Natural killer cell (primary cell): ENCODE results near the gene SLC6A8. TPM values are rescaled to one million over a fixed set of nuclear protein-coding genes. Genes with fewer than 3 reads are reported as not detected.

Experiments used
- ATAC-seq, 3 donors: fragments of 150-1000 bp in 2 of 3; fragments of 200-7000 bp in 1 of 3; cut with Tn5 transposase; 1 replicate in 1 of 3; 2 replicates in 2 of 3; pipeline ENCODE4 v1.10.0; 2021; ENCODE audit warnings: mild to moderate bottlenecking in 2 of 3, moderate library complexity in 2 of 3
- DNase-seq, 2 donors: peaks; one replicate each; pipeline versions ENCODE4 v3.0.0 to v3.0.0-alpha.2; 2013 to 2021; ENCODE audit warnings: mixed read lengths in 1 of 2
- H3K27ac ChIP-seq: one replicate; pipeline ENCODE4 v1.5.1; 2013; ENCODE audit warnings: mild to moderate bottlenecking, low read length
- H3K27me3 ChIP-seq: one replicate; pipeline ENCODE4 v1.6.1; 2013; ENCODE audit warnings: low read length; ENCODE audit not compliant: control insufficient read depth, insufficient read depth
- H3K36me3 ChIP-seq: one replicate; pipeline ENCODE4 v1.6.1; 2013; ENCODE audit warnings: low read length; ENCODE audit not compliant: control insufficient read depth, insufficient read depth
- H3K4me1 ChIP-seq: one replicate; pipeline ENCODE4 v1.6.1; 2013; ENCODE audit warnings: low read length; ENCODE audit not compliant: control insufficient read depth, insufficient read depth
- H3K4me3 ChIP-seq: one replicate; pipeline ENCODE4 v1.5.1; 2013; ENCODE audit warnings: low read length
- H3K9me3 ChIP-seq: one replicate; pipeline ENCODE4 v1.6.1; 2013; ENCODE audit warnings: low read length; ENCODE audit not compliant: control insufficient read depth, insufficient read depth
- H3K27ac Mint-ChIP-seq, 2 donors: one replicate each; pipeline ENCODE4 v1.8.0; 2022; ENCODE audit warnings: mild to moderate bottlenecking in 2 of 2, mixed read lengths in 2 of 2, moderate library complexity in 1 of 2
- H3K27me3 Mint-ChIP-seq, 2 donors: one replicate each; pipeline ENCODE4 v1.8.0; 2022; ENCODE audit warnings: low read depth in 2 of 2, mixed read lengths in 2 of 2
- H3K36me3 Mint-ChIP-seq: one replicate; pipeline ENCODE4 v1.8.0; 2022; ENCODE audit warnings: mixed read lengths
- H3K4me1 Mint-ChIP-seq, 2 donors: one replicate each; pipeline ENCODE4 v1.8.0; 2022; ENCODE audit warnings: mixed read lengths in 2 of 2
- H3K4me3 Mint-ChIP-seq: one replicate; pipeline ENCODE4 v1.8.0; 2022; ENCODE audit warnings: mild to moderate bottlenecking, moderate library complexity, mixed read lengths
- H3K9me3 Mint-ChIP-seq, 2 donors: one replicate each; pipeline ENCODE4 v1.8.0; 2022; ENCODE audit warnings: mixed read lengths in 2 of 2
- WGBS: methylation state at CpG from one replicate; pipeline ENCODE4 v1.1.7; 2013; ENCODE audit warnings: missing lambda C conversion rate; ENCODE audit not compliant: insufficient coverage; 5-methylcytosine and 5-hydroxymethylcytosine counted together
- intact Hi-C: fragments of 100-400 bp; cut with micrococcal nuclease; formaldehyde crosslinking; loops from one replicate; pipeline ENCODE4 v1.14.2; 2022
- total RNA-seq, 4 donors: library from RNA; stranded (reverse); fragments of 120-200 nt in 1 of 4; gene quantifications; one replicate each; pipeline versions ENCODE4 v1.2.3 to v1.2.4, GENCODE V29; 2013 to 2022
- TF ChIP-seq, protein P1 (sequence below): fragments of 200-600 bp; IDR thresholded peaks from one replicate; pipeline ENCODE4 v1.8.0; 2022; ENCODE audit warnings: antibody characterized with exemption

The SLC6A8 gene
- total RNA-seq, 3 donors from 2014 or later (not counting 1 experiment from before 2014, with no cell fraction given) = 0.77 to 2.5 (median 1.4) TPM

DNA sequence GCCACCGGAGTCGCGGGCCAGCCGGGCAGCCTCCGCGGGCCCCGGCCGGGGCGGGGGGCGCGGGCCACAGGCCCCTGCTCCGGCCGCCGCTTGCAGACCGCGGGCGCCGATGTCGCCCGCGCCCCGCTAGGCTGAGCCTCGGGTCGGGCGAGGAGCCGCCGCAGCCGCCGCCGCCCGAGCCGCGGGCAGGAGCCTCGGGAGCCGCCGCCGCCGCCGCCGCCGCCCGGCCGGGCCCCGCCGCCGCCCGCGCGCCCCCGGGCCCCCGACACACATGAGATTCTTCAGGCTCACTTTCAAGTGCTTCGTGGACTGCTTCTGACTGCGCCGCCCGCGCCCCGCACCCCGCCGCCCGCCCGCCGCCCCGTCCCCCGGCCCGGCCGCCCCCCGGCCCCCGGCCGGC is 345 bp downstream of the SLC6A8 start:
- TF ChIP-seq, protein P1, sequence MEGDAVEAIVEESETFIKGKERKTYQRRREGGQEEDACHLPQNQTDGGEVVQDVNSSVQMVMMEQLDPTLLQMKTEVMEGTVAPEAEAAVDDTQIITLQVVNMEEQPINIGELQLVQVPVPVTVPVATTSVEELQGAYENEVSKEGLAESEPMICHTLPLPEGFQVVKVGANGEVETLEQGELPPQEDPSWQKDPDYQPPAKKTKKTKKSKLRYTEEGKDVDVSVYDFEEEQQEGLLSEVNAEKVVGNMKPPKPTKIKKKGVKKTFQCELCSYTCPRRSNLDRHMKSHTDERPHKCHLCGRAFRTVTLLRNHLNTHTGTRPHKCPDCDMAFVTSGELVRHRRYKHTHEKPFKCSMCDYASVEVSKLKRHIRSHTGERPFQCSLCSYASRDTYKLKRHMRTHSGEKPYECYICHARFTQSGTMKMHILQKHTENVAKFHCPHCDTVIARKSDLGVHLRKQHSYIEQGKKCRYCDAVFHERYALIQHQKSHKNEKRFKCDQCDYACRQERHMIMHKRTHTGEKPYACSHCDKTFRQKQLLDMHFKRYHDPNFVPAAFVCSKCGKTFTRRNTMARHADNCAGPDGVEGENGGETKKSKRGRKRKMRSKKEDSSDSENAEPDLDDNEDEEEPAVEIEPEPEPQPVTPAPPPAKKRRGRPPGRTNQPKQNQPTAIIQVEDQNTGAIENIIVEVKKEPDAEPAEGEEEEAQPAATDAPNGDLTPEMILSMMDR = no peak
- Histone ChIP-seq H3K4me3 (no peak overlapping the region), H3K27ac (no peak overlapping the region), H3K27me3 (no peaks in the 10 kb centered on the region), H3K9me3 (no peaks in the 10 kb centered on the region), H3K36me3 (no peaks in the 10 kb centered on the region), H3K4me1 (peaks cover 7% of the 10 kb centered on the region)
- DNase-seq (no peak), ATAC-seq (peak in 1 of 3 donors; percentile 31)
- Mint-ChIP-seq H3K27ac (no peak overlapping the region), H3K9me3 (no peaks in the 10 kb centered on the region), H3K4me1 (no peaks in the 10 kb centered on the region), H3K27me3 (peaks cover 0 to 11% of the 10 kb centered on the region in 2 donors), H3K4me3 (no peak overlapping the region), H3K36me3 (no peaks in the 10 kb centered on the region)
- intact Hi-C loops = no loop called here
- WGBS = under 1% methylated on average over 55 of the region's 69 CpGs

DNA sequence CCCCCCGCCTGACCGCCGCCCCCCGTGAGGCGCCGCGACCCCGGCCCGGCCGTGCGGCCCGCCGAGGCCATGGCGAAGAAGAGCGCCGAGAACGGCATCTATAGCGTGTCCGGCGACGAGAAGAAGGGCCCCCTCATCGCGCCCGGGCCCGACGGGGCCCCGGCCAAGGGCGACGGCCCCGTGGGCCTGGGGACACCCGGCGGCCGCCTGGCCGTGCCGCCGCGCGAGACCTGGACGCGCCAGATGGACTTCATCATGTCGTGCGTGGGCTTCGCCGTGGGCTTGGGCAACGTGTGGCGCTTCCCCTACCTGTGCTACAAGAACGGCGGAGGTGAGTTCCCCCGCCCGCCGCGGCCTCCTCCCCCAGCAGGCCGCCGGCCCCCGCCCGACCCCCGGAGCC is 780 bp downstream of the SLC6A8 start:
- no peaks in the 10 kb centered on the region for H3K36me3 Mint-ChIP-seq
- H3K4me1 Mint-ChIP-seq = no peaks in the 10 kb centered on the region
- no peaks in the 10 kb centered on the region for H3K9me3 Mint-ChIP-seq
- intact Hi-C loops = no loop called here
- H3K27me3 Mint-ChIP-seq = peaks cover 0 to 11% of the 10 kb centered on the region in 2 donors
- H3K27me3 ChIP-seq = no peaks in the 10 kb centered on the region
- no peak overlapping the region for H3K4me3 Mint-ChIP-seq
- no peak for DNase-seq
- peak in 1 of 3 donors; percentile 6 for ATAC-seq
- no peak overlapping the region for H3K4me3 ChIP-seq
- TF ChIP-seq, protein P1 = no peak
- H3K36me3 ChIP-seq = no peaks in the 10 kb centered on the region
- 2% methylated on average over 54 of the region's 57 CpGs for WGBS
- H3K27ac ChIP-seq = no peak overlapping the region
- no peak overlapping the region for H3K27ac Mint-ChIP-seq
- H3K9me3 ChIP-seq = no peaks in the 10 kb centered on the region
- peaks cover 7% of the 10 kb centered on the region for H3K4me1 ChIP-seq

DNA sequence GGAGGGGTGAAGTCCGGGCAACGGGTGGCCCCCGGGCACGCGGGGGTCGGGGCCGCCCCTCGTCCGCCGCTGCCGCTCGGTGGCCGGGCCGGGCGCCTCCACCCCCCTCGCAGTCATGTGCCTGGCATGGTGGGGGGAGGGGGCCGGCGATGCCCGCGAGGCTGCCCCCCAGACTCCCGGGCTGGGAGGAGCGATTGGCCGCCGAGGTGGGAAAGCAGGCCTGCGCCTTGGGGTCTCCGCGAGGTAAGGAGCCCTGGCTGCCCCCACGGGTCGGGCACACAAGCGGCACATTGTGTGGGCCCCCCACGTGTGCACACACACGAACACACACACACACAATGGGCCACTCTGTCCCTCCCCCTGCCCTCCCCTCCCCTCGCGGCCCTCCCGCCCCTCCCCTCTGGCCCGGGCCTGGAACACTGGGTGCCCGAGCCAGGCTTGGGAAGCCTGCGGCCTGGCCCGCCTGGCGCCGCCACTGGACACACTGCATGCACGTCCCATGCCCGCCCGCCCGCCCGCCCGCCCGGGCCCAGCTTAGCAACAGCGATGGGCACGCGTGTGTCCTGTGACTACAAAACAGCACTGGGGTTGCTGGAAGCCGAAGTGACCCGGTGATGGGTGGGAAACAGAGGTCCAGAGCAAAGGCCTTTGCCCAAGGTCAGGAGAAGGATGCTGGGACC is 1.3 kb downstream of the SLC6A8 start:
- H3K36me3 ChIP-seq = no peaks in the 10 kb centered on the region
- no peak overlapping the region for H3K27ac ChIP-seq
- no peak overlapping the region for H3K4me3 ChIP-seq
- H3K4me1 ChIP-seq = peaks cover 7% of the 10 kb centered on the region
- H3K4me3 Mint-ChIP-seq = no peak overlapping the region
- H3K36me3 Mint-ChIP-seq = no peaks in the 10 kb centered on the region
- H3K9me3 Mint-ChIP-seq = no peaks in the 10 kb centered on the region
- H3K9me3 ChIP-seq = no peaks in the 10 kb centered on the region
- WGBS = 32% methylated on average over 50 of the region's 53 CpGs
- ATAC-seq (no peak), DNase-seq (no peak)
- H3K27me3 Mint-ChIP-seq = peaks cover 0 to 11% of the 10 kb centered on the region in 2 donors
- TF ChIP-seq, protein P1 = no peak
- no peaks in the 10 kb centered on the region for H3K27me3 ChIP-seq
- intact Hi-C loops = no loop called here
- H3K27ac Mint-ChIP-seq = no peak overlapping the region
- no peaks in the 10 kb centered on the region for H3K4me1 Mint-ChIP-seq
